DND-41 (cell line): ENCODE data around the gene MACF1.

Experiments used
- ATAC-seq: fragments of 200-7000 bp; cut with Tn5 transposase; 3 replicates; pipeline ENCODE4 v1.9.1; 2021; ENCODE audit warnings: low read depth; ENCODE audit not compliant: insufficient read depth
- DNase-seq: peaks from one replicate; pipeline ENCODE4 v3.0.0-alpha.2; 2020
- H2AFZ ChIP-seq: 2 replicates; pipeline ENCODE4 v1.6.0; 2012; ENCODE audit warnings: low read depth, low read length
- H3K27ac ChIP-seq: 2 replicates; pipeline ENCODE4 v1.5.1; 2012; ENCODE audit warnings: low read length, inconsistent platforms
- H3K27me3 ChIP-seq: fragments of 200-600 bp; sonication (generic); 2 replicates; pipeline ENCODE4 v1.6.0; 2012; ENCODE audit warnings: low read length, mild to moderate bottlenecking, inconsistent platforms; ENCODE audit not compliant: insufficient read depth, poor library complexity
- H3K36me3 ChIP-seq: 2 replicates; pipeline ENCODE4 v1.5.1; 2012; ENCODE audit warnings: low read length, inconsistent platforms; ENCODE audit not compliant: insufficient read depth
- H3K4me1 ChIP-seq: 2 replicates; pipeline ENCODE4 v1.5.1; 2012; ENCODE audit warnings: mild to moderate bottlenecking, low read length; ENCODE audit not compliant: insufficient read depth
- H3K4me2 ChIP-seq: 2 replicates; pipeline ENCODE4 v1.6.0; 2012; ENCODE audit warnings: mild to moderate bottlenecking, moderate library complexity, low read length, inconsistent platforms; ENCODE audit not compliant: insufficient read depth
- H3K4me3 ChIP-seq, 2 experiments: fragments of 200-600 bp in 1 of 2; shearing (Covaris generic) in 1 of 2; 2 replicates each; pipeline ENCODE4 v1.5.1; 2012 to 2016; ENCODE audit warnings: inconsistent platforms in 2 of 2, low read length in 2 of 2, mild to moderate bottlenecking in 2 of 2, low read depth in 1 of 2, moderate library complexity in 1 of 2
- H3K79me2 ChIP-seq: 2 replicates; pipeline ENCODE4 v1.6.0; 2012; ENCODE audit warnings: low read length, inconsistent platforms; ENCODE audit not compliant: insufficient read depth
- H3K9ac ChIP-seq: 2 replicates; pipeline ENCODE4 v1.6.0; 2012; ENCODE audit warnings: low read depth, mild to moderate bottlenecking, inconsistent platforms, low read length, moderate library complexity
- H3K9me3 ChIP-seq: 2 replicates; pipeline ENCODE4 v1.5.1; 2012; ENCODE audit warnings: low read length, moderate library complexity, mild to moderate bottlenecking, inconsistent platforms; ENCODE audit not compliant: insufficient read depth, severe bottlenecking
- H4K20me1 ChIP-seq: 2 replicates; pipeline ENCODE4 v1.6.0; 2012; ENCODE audit warnings: low read length; ENCODE audit not compliant: insufficient read depth
- EZH2 ChIP-seq: IDR thresholded peaks from 3 replicates; pipeline ENCODE4 v1.6.1; 2012; ENCODE audit warnings: borderline replicate concordance, low read depth, mild to moderate bottlenecking, moderate library complexity, low read length, inconsistent platforms; ENCODE audit not compliant: severe bottlenecking
- TF ChIP-seq, protein P1 (sequence below): IDR thresholded peaks from 2 replicates; pipeline ENCODE4 v1.5.1; 2012; ENCODE audit warnings: borderline replicate concordance, low read length, moderate library complexity, mild to moderate bottlenecking; ENCODE audit not compliant: poor library complexity, severe bottlenecking; ENCODE audit errors: extremely low read depth

MACF1 gene

DNA sequence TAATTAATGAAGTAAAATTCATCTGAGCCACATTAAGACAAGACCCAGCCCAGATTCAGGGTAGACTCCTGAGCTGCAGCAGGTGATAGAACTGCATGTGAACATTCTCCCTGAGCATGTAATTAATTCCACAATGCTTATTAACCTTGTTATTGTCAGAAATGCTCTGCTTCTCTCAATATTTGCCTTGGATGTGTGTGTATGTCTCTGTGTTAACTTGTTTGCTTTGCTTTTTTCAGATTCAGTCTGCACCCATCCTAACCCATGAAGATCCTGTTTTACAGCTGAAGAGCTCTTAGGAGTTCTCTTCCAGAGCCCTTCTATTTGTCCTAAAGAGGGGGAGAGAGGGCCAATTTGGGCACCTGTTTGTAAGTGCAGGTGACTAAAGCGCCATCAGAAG, 143.8 kb downstream of the MACF1 start:
- Histone ChIP-seq H3K27ac (no peak overlapping the region), H2AFZ (no peak overlapping the region), H3K27me3 (no peaks in the 10 kb centered on the region), H4K20me1 (no peaks in the 10 kb centered on the region), H3K4me2 (no peak overlapping the region), H3K4me3 (no peak overlapping the region), H3K9ac (no peak overlapping the region), H3K36me3 (peaks cover 67% of the 10 kb centered on the region), H3K79me2 (no peaks in the 10 kb centered on the region), H3K4me1 (no peaks in the 10 kb centered on the region), H3K9me3 (no peaks in the 10 kb centered on the region)
- TF ChIP-seq, protein P1, sequence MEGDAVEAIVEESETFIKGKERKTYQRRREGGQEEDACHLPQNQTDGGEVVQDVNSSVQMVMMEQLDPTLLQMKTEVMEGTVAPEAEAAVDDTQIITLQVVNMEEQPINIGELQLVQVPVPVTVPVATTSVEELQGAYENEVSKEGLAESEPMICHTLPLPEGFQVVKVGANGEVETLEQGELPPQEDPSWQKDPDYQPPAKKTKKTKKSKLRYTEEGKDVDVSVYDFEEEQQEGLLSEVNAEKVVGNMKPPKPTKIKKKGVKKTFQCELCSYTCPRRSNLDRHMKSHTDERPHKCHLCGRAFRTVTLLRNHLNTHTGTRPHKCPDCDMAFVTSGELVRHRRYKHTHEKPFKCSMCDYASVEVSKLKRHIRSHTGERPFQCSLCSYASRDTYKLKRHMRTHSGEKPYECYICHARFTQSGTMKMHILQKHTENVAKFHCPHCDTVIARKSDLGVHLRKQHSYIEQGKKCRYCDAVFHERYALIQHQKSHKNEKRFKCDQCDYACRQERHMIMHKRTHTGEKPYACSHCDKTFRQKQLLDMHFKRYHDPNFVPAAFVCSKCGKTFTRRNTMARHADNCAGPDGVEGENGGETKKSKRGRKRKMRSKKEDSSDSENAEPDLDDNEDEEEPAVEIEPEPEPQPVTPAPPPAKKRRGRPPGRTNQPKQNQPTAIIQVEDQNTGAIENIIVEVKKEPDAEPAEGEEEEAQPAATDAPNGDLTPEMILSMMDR, result no peak
- TF ChIP-seq EZH2, result no peak
- DNase-seq (no peak), ATAC-seq (no peak)

DNA sequence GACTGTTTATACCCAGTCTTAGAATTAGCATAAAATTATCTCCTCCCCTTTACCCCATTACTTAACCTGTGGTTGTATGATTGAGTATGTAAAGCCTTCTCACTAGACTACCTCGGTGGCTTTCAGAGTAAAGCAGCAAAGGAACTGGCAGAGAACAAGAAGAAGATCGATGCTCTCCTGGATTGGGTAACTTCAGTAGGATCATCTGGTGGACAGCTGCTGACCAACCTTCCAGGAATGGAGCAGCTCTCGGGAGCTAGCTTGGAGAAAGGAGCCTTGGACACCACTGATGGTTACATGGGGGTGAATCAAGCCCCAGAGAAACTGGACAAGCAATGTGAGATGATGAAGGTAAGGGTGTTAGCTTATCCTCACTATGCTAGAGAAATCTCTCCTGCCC, 148.4 kb downstream of the MACF1 start:
- Histone ChIP-seq H4K20me1 (no peaks in the 10 kb centered on the region), H2AFZ (no peak overlapping the region), H3K27me3 (no peaks in the 10 kb centered on the region), H3K4me2 (no peak overlapping the region), H3K9me3 (no peaks in the 10 kb centered on the region), H3K79me2 (no peaks in the 10 kb centered on the region), H3K36me3 (peaks cover 85% of the 10 kb centered on the region), H3K4me3 (no peak overlapping the region), H3K4me1 (no peaks in the 10 kb centered on the region), H3K9ac (no peak overlapping the region), H3K27ac (no peak overlapping the region)
- DNase-seq (no peak), ATAC-seq (no peak)
- TF ChIP-seq, protein P1, result no peak
- no peak for TF ChIP-seq EZH2

DNA sequence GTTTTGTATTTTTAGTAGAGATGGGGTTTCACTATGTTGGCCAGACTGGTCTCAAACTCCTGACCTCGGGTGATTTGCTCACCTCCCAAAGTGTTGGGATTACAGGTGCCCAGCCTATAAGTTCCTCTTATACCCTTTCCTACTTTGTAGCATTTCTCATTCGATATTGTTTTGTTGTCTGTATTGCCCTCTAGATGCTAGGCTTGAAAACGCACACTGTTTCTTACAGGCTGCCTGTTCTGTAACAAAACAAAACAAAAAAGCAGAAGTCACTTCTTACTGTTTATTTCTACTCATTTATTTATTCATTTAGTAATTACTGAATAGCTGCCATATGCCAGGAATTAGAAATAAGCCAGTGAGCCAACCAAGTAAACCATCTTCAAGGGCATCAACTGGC, 150.1 kb downstream of the MACF1 start:
- H3K9ac ChIP-seq, result no peak overlapping the region
- H3K27me3 ChIP-seq, result no peaks in the 10 kb centered on the region
- peaks cover 85% of the 10 kb centered on the region for H3K36me3 ChIP-seq
- no peaks in the 10 kb centered on the region for H3K4me1 ChIP-seq
- no peak overlapping the region for H3K27ac ChIP-seq
- H3K4me3 ChIP-seq, result no peak overlapping the region
- H2AFZ ChIP-seq, result no peak overlapping the region
- H3K79me2 ChIP-seq, result no peaks in the 10 kb centered on the region
- DNase-seq, result no peak
- no peak for ATAC-seq
- no peaks in the 10 kb centered on the region for H3K9me3 ChIP-seq
- no peak overlapping the region for H3K4me2 ChIP-seq
- no peaks in the 10 kb centered on the region for H4K20me1 ChIP-seq
- TF ChIP-seq EZH2, result no peak
- TF ChIP-seq, protein P1, result peak; percentile 20

DNA sequence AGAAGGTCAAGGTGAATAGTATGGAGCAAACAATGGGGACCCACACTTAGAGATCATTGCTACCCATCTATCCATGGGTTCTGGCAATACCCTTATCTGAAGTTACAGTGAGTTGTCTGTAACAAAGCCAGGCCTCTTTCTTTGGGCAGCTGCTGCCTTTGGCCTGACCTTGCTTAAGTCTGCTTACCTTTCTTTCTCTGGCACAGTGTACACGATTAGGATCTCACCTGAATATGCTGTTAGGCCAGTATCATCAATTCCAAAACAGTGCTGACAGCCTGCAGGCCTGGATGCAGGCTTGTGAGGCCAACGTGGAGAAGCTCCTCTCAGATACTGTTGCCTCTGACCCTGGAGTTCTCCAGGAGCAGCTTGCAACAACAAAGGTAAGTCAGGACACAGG, 154.0 kb downstream of the MACF1 start:
- peaks cover 88% of the 10 kb centered on the region for H3K36me3 ChIP-seq
- no peak overlapping the region for H2AFZ ChIP-seq

More for the DNA sequence above, 154.0 kb downstream of the MACF1 start:
- H3K9me3 ChIP-seq, result no peaks in the 10 kb centered on the region
- H3K27me3 ChIP-seq, result no peaks in the 10 kb centered on the region
- no peaks in the 10 kb centered on the region for H3K4me1 ChIP-seq
- H4K20me1 ChIP-seq, result no peaks in the 10 kb centered on the region
- DNase-seq, result no peak
- no peak for ATAC-seq
- H3K4me3 ChIP-seq, result no peak overlapping the region
- TF ChIP-seq EZH2, result no peak
- TF ChIP-seq, protein P1, result no peak
- no peak overlapping the region for H3K9ac ChIP-seq
- no peak overlapping the region for H3K4me2 ChIP-seq
- H3K79me2 ChIP-seq, result no peaks in the 10 kb centered on the region
- H3K27ac ChIP-seq, result no peak overlapping the region
